Aorta (tissue), 5 donors: ENCODE data around the gene ATP2B2. TPM values are rescaled to one million over a fixed set of nuclear protein-coding genes. Genes with fewer than 3 reads are reported as not detected.

Experiments used
- ATAC-seq: fragments of 200-7000 bp; cut with Tn5 transposase; one replicate; pipeline ENCODE4 v1.9.1; 2022; ENCODE audit warnings: moderate library complexity; ENCODE audit not compliant: low FRiP score
- DNase-seq, 2 donors: peaks; one replicate each; pipeline ENCODE4 v3.0.0-alpha.2; 2020
- H3K27ac ChIP-seq, 2 donors: one replicate each; pipeline ENCODE4 v1.5.1; 2013; ENCODE audit warnings: low read length in 2 of 2, mild to moderate bottlenecking in 2 of 2, moderate library complexity in 2 of 2, control low read depth in 1 of 2, inconsistent platforms in 1 of 2, low read depth in 1 of 2
- H3K27me3 ChIP-seq, 2 donors: one replicate each; pipeline ENCODE4 v1.6.1; 2013; ENCODE audit warnings: control low read depth in 1 of 2, low read length in 1 of 2, mild to moderate bottlenecking in 1 of 2, moderate library complexity in 1 of 2; ENCODE audit not compliant: insufficient read depth in 2 of 2, control insufficient read depth in 1 of 2
- H3K36me3 ChIP-seq, 2 donors: one replicate each; pipeline ENCODE4 v1.6.1; 2013; ENCODE audit warnings: control low read depth in 1 of 2, low read length in 1 of 2, mild to moderate bottlenecking in 1 of 2; ENCODE audit not compliant: insufficient read depth in 2 of 2, control insufficient read depth in 1 of 2
- H3K4me1 ChIP-seq, 2 donors: one replicate each; pipeline ENCODE4 v1.6.1; 2013; ENCODE audit warnings: low read length in 2 of 2, control low read depth in 1 of 2, mild to moderate bottlenecking in 1 of 2, moderate library complexity in 1 of 2; ENCODE audit not compliant: insufficient read depth in 2 of 2, control insufficient read depth in 1 of 2
- H3K4me3 ChIP-seq, 2 donors: one replicate each; pipeline ENCODE4 v1.5.1; 2013; ENCODE audit warnings: low read length in 2 of 2, control low read depth in 1 of 2, mild to moderate bottlenecking in 1 of 2
- H3K9me3 ChIP-seq: one replicate; pipeline ENCODE4 v1.6.1; 2013; ENCODE audit warnings: mild to moderate bottlenecking, low read length; ENCODE audit not compliant: control insufficient read depth
- WGBS, 2 donors: extraction: QIAGEN DNeasy Blood & Tissue Kit; methylation state at CpG; one replicate each; pipeline ENCODE4 v1.1.7; 2013; 5-methylcytosine and 5-hydroxymethylcytosine counted together
- intact Hi-C, 2 donors: fragments of 100-400 bp; cut with DNase I; formaldehyde crosslinking; loops; one replicate each; pipeline versions ENCODE4 v1.14.2 to v1.15.0; 2022
- polyA plus RNA-seq, 2 donors: library from polyadenylated mRNA; stranded (reverse); fragments of 200-250 nt; gene quantifications; one replicate each; pipeline ENCODE4 v1.2.3, GENCODE V29; 2013
- total RNA-seq, 2 donors: library from RNA; stranded (reverse); fragmentation: NEBNext Ultra II Directional; extraction: Animal tissue kit (Norgen Biotek cat#: 25700); gene quantifications; one replicate each; pipeline ENCODE4 v1.2.1, GENCODE V29; 2021
- donor health status: healthy with polysubstance abuse.
- donor health status: Bipolar disorder and iron deficiency.
- donor health status: DM: no; HTN: no; CAD: no.
- donor health status: DM: no; HTN: no; CAD: no.
- donor health status: DM: yes; HTN: yes; CAD: no.

ATP2B2 gene
- total and polyA plus RNA-seq, 4 donors: 0.29 to 0.30 TPM; not detected in 2

DNA sequence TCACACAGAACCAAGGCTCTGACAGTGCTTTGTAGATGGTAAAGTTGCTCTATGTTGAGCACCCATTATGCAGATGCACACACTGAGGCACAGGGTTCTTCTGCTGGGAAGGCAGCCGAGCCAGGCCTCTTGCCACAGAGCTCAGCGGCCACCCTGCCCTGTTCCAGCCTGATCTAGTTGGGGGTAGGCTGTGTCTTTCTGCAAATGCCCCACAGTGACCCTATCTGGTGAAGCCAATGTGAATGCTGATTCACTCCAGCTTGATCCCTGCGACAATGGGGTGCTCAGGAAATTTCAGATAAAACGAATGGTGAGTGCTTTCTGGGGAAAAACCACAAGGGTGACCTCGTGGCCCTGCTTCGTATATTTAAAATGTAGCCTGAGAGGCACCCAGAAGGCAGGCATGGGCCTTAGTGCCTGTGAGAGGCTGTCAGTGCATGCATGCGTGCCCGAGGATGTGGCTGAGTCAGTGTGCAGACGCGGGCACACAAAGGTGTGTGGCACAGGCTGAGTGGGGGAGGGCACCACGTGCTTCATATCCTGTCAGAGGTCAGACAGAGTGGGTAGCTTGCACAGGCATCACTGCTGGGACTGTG, 85.7 kb downstream of the ATP2B2 start:
- ATAC-seq (no peak), DNase-seq (peak in 1 of 2 donors; percentile 14)
- 75% methylated on average over 11 of the region's 11 CpGs for WGBS, 2 donors
- Histone ChIP-seq H3K27me3 (peaks cover 0 to 4% of the 10 kb centered on the region in 2 donors), H3K4me3 (no peak overlapping the region), H3K27ac (no peak overlapping the region), H3K36me3 (no peaks in the 10 kb centered on the region), H3K9me3 (no peaks in the 10 kb centered on the region), H3K4me1 (no peaks in the 10 kb centered on the region)
- intact Hi-C loops: no loop called here

DNA sequence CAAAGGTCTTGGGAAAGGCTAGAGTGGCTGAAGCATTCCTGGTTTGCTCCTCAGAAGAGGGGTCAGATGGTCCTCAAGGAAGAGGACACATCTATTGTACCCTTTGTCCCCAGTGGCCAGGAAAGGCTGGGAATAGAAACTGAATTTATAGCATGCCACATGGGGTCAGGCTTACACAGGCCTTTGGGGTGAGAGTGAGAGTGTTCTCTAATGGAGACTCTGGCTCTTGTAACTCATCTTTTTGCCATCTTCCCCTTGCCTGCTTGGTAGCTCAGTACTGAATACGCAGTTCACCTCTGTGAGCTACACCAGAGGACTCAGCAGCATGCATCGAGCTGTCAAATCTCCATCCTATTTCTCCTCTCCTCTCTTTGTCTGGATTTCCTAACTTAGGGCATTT, 87.5 kb downstream of the ATP2B2 start:
- intact Hi-C loops: no loop called here
- Histone ChIP-seq H3K27ac (no peak overlapping the region), H3K4me1 (no peaks in the 10 kb centered on the region), H3K36me3 (no peaks in the 10 kb centered on the region), H3K9me3 (no peaks in the 10 kb centered on the region), H3K4me3 (no peak overlapping the region), H3K27me3 (peaks cover 0 to 4% of the 10 kb centered on the region in 2 donors)
- WGBS, 2 donors: 90 to 95% methylated on average over 2 of the region's 2 CpGs
- DNase-seq (no peak), ATAC-seq (no peak)

DNA sequence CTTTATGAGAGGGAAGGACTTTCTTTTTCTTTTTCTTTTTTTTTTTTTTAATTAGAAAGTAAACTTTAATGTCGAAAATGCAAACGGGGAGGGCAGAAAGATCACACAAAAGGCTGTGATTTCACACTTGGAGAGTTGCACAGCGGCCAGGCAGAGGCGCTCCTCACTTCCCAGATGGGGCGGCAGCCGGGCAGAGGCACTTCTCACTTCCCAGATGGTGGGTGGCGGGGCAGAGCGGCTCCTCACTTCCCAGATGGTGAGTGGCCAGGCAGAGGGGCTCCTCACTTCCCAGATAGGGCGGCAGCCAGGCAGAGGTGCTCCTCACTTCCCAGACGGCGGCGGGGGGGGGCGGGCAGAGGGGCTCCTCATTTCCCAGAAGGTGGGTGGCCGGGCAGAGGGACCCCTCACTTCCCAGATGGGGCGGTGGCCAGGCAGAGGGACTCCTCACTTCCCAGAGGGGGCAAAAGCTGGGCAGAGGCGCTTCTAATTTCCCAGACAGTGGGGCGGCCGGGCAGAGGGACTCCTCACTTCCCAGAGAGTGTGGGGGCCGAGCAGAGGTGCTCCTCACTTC, 88.6 kb downstream of the ATP2B2 start:
- H3K4me1 ChIP-seq: no peaks in the 10 kb centered on the region
- no peaks in the 10 kb centered on the region for H3K36me3 ChIP-seq
- H3K27me3 ChIP-seq: no peaks in the 10 kb centered on the region
- no peaks in the 10 kb centered on the region for H3K9me3 ChIP-seq
- 55 to 57% methylated on average over 19 of the region's 19 CpGs for WGBS, 2 donors
- no peak overlapping the region for H3K27ac ChIP-seq
- intact Hi-C loops: no loop called here
- H3K4me3 ChIP-seq: no peak overlapping the region
- DNase-seq (peak in 1 of 2 donors; percentile 24), ATAC-seq (no peak)

DNA sequence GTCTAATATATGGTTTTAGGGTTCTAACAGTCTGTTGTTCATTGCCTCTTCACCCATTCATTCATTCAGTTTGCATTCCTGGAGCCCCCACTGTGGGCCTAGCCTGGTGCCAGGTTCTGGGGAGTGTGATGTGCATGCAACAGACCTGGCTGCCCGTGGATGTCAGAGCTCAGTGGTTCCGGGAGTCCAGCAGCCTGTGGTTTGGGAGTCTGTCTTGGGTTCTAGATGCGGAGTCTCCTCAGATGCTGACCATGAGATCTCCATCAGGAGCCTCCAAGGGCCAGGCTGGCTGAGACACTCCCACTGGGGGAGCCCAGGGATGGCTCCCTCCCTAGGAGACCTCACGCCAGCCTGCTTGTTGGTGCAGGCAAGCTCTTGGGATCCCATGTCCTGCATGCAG, 92.3 kb downstream of the ATP2B2 start:
- H3K9me3 ChIP-seq: no peaks in the 10 kb centered on the region
- no peak overlapping the region for H3K27ac ChIP-seq
- 84 to 90% methylated on average over 4 of the region's 4 CpGs for WGBS, 2 donors
- no peaks in the 10 kb centered on the region for H3K36me3 ChIP-seq
- peak in 1 of 2 donors; percentile 21 for DNase-seq
- ATAC-seq: no peak
- no peak overlapping the region for H3K4me3 ChIP-seq
- intact Hi-C loops: no loop called here
- no peaks in the 10 kb centered on the region for H3K27me3 ChIP-seq
- no peaks in the 10 kb centered on the region for H3K4me1 ChIP-seq

DNA sequence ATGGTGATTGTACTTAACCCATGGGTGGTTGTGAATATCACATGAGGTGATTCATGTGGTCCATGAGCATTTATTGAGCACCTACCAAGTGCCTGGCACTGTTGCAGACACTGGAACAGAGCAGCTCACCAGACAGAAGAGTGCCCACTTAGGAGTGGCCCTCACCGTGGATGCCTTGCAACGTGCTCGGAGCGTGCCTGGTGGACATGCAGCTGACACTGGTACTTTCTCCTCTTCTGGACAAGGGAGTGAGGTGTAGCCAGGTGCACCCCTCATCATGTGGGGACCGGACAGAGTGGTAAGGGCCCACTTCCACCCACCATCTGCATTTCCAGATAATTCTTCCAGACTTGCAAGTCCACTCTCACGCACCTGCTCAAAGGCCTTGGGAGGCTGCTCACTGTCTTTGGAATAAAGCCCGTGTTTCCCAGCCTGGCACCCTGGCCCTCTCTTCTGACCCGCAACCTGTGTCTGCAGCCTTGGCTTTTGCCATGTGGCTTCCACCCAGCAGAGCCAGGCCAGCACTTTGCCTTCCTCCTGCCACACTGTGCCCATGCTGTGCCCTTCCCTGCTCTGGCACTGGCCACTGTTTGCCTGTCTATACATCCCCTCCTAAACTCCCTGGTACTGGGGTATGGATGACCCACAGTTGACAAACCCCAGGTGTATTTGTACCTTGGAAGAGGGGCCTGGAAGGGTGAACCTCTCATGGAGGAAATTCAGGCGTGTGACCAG, 93.6 kb downstream of the ATP2B2 start:
- 89 to 93% methylated on average over 9 of the region's 9 CpGs for WGBS, 2 donors
- no peak overlapping the region for H3K4me3 ChIP-seq
- DNase-seq (peak in 1 of 2 donors; percentile 61), ATAC-seq (no peak)
- H3K9me3 ChIP-seq: no peaks in the 10 kb centered on the region
- H3K36me3 ChIP-seq: no peaks in the 10 kb centered on the region
- intact Hi-C loops: no loop called here
- no peak overlapping the region for H3K27ac ChIP-seq
- no peaks in the 10 kb centered on the region for H3K4me1 ChIP-seq
- no peaks in the 10 kb centered on the region for H3K27me3 ChIP-seq

DNA sequence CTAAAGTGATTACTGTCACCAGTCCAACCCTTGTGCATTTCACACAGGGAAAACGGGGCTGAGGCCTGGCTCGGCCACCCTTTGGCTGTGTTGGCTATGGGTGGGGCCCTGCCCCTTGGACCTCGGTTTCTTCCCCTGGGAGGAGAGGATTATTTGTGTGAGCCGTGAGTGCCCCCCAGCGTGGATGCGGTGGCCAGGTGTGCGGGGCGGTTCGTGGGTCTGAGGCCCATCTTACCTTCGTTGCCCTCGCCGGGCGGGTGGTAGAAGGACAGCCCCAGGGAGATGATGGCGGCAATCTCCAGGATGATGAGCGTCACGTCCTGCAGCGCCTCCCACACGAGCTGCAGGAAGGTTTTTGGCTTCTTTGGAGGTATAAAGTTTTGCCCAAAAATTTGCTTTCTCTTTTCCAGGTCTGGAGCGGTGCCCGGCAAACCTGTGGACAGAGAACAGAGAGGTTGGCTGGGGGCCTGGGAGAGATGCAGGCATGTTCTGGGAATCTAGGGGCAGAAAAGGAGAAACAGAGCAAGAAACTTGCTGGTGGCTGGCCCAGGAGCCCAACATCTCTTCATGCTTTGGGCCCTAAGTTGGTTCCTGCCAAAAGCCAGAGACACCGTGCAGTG, 94.9 kb downstream of the ATP2B2 start:
- Histone ChIP-seq H3K36me3 (no peaks in the 10 kb centered on the region), H3K27me3 (no peaks in the 10 kb centered on the region), H3K27ac (no peak overlapping the region), H3K4me1 (no peaks in the 10 kb centered on the region), H3K9me3 (no peaks in the 10 kb centered on the region), H3K4me3 (no peak overlapping the region)
- ATAC-seq (no peak), DNase-seq (peak in 1 of 2 donors; percentile 43)
- WGBS, 2 donors: 80 to 84% methylated on average over 21 of the region's 21 CpGs
- intact Hi-C loops: no loop called here

DNA sequence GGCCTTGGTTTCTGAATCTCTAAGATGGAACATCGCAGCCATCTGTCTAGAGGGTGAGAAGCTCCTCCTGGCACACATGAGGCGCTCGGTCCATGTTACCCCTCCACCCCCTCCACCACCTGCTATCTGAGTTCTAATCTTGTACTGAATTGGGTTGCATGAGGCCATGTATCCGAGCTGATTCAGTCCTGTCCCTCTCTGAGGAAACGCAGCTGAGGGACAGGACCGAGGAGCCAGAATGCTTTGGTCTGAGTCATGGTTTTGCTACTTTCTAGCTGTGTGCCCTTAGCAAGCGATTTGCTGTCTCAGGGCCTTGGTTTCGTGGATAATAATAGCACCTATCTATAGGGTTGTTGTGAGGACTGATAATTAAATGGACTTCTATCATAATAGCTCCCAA, 96.7 kb downstream of the ATP2B2 start:
- Histone ChIP-seq H3K4me3 (no peak overlapping the region), H3K9me3 (no peaks in the 10 kb centered on the region), H3K27ac (no peak overlapping the region), H3K4me1 (no peaks in the 10 kb centered on the region), H3K36me3 (no peaks in the 10 kb centered on the region), H3K27me3 (no peaks in the 10 kb centered on the region)
- intact Hi-C loops: no loop called here
- 78 to 81% methylated on average over 8 of the region's 8 CpGs for WGBS, 2 donors
- DNase-seq (peak in 1 of 2 donors; percentile 40), ATAC-seq (no peak)

DNA sequence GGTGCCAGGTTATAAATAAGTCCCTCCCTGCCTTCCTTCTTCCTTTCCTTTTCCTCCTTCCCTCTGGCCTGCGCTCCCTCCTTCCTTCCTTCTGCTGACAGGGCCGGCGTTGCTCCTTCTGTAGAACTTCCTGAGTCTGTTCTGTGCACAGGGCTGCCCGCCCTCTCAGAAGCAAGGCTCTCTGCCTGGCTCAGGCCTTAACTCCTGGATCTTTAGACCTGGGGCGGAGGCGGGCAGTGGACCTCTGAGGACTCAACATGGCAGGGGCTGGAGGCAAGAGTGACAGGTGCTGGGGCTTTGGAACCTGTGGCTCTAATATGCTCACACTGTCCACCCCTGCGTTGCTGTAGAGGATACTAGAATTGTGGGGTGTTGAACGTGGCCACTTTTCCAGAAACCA, 98.0 kb downstream of the ATP2B2 start:
- no peaks in the 10 kb centered on the region for H3K36me3 ChIP-seq
- 78 to 86% methylated on average over 8 of the region's 8 CpGs for WGBS, 2 donors
- H3K4me3 ChIP-seq: no peak overlapping the region
- no peak for ATAC-seq
- H3K9me3 ChIP-seq: no peaks in the 10 kb centered on the region
- no peak overlapping the region for H3K27ac ChIP-seq
- no peaks in the 10 kb centered on the region for H3K27me3 ChIP-seq
- no peaks in the 10 kb centered on the region for H3K4me1 ChIP-seq
- intact Hi-C loops: no loop called here
- DNase-seq: peak in 1 of 2 donors; percentile 42
